GM19395 (cell line): Measurements from ENCODE around the gene ASPHD1.
"Not testable (repeated sequence)": the region's sequence is repeated elsewhere in the genome, so short reads cannot be mapped to it uniquely, and the experiment has no call there.

Experiments used
- ATAC-seq: cut with Tn5 transposase; IDR thresholded peaks from one replicate; pipeline ENCODE4 v1.9.1; 2021; ENCODE audit warnings: mild to moderate bottlenecking, moderate library complexity; ENCODE audit not compliant: unreplicated experiment

Gene ASPHD1

DNA sequence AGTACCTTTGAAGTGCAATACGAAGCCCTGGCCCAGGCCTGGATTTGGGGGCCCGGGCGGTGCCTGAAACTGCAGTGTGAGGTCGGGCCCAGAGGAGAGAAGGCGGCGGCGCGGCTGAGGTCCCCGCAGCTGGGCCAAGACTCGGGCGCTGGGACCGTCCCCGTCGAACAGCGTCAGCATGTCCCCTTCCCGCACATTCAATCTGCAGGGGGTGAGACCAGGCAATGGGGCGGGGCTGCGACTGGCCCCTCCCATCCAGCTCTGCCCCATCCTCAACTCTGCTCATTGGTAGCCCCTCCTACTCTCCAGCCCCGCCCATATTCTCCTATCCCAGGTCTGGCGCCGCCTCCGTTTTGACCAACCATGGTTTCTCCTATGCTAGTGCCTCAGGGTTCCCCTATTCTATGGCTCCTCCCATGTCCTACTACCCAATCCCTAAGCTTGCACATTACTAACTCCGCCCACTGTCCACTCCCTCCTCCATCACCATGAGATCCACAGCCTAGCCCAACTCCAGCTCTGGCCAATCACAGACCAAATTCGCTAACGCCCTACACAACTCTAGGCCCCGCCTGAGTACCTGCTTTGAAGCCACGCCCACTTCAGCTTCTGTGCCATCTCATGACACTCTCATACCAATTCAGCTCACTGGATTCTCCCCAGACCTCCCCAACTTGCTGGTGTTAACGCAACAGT, 22.9 kb upstream of the ASPHD1 start:
- ATAC-seq = no peak

GRCh38 chr16:29878172-29878571, 22.1 kb upstream of the ASPHD1 start:
- ATAC-seq = no peak

GRCh38 chr16:29881050-29881449, 19.2 kb upstream of the ASPHD1 start:
- ATAC-seq = no peak

- no peak for ATAC-seq
These were observed 16.3 kb upstream of the ASPHD1 start for GRCh38 chr16:29883987-29884386.

- ATAC-seq = not testable (repeated sequence)
These were observed 10.9 kb upstream of the ASPHD1 start for GRCh38 chr16:29889372-29889771.

- ATAC-seq = no peak
These were observed 8.5 kb upstream of the ASPHD1 start for GRCh38 chr16:29891525-29892457.

DNA sequence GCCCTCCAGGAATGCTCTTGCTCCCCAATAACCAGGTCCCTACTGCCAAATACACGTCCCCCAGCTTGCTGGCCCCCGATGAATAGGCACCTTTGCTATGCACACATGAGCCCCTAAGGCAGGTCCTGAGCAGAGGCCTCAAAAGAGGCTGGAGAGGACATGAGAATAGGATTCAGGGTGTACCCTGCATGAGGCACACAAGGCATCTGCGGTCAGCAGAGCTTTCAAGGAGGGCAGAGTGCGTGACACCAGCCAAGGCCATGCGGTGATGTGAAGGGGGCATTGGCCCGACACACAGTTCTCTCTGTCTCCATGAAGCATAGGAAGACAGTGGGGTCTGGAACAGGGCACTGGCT, 7.9 kb upstream of the ASPHD1 start:
- ATAC-seq = no peak

DNA sequence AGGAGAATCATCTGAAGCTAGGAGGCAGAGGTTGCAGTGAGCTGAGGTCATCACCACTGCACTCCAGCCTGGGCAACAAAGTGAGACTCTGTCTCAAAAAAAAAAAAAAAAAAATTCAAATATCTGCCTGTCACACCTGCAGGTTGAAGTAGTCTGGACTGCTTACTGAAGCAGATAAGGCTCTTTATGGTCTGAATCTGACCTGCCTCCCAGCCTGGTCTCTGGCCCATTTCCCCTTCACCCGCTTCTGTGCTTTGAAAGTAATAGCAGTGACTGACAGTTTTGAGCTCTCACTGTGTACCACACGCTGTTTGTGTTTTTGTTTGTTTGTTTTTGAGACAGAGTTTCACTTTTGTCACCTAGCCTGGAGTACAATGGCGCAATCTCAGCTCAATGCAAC, 6.7 kb upstream of the ASPHD1 start:
- no peak for ATAC-seq

DNA sequence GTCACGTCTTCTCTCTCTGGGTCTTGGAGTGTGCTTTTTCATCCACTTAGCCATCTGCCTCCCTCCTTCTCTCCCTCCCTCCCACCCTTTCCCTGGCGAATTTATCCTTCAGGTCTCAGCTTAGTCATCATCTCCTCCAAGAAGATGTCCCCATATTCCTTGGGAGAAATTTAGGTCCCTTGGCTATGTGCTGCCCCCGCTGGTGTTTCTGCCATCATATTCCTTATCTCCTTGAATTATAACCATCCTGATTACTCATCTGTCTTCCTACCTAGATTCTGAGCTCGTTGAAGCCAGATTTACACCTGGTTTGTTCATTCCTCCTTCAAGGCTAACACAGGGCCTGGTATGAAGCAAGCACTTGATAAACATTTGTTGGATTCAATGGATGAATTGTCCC, 5.9 kb upstream of the ASPHD1 start:
- ATAC-seq = no peak

- ATAC-seq = no peak
These were observed 3.4 kb upstream of the ASPHD1 start for GRCh38 chr16:29896841-29897240.

GRCh38 chr16:29897333-29897732, 3.0 kb upstream of the ASPHD1 start:
- no peak for ATAC-seq

GRCh38 chr16:29898135-29898803, 2.0 kb upstream of the ASPHD1 start:
- ATAC-seq = no peak

- ATAC-seq = no peak
These were observed 1.3 kb upstream of the ASPHD1 start for GRCh38 chr16:29898804-29899515.

DNA sequence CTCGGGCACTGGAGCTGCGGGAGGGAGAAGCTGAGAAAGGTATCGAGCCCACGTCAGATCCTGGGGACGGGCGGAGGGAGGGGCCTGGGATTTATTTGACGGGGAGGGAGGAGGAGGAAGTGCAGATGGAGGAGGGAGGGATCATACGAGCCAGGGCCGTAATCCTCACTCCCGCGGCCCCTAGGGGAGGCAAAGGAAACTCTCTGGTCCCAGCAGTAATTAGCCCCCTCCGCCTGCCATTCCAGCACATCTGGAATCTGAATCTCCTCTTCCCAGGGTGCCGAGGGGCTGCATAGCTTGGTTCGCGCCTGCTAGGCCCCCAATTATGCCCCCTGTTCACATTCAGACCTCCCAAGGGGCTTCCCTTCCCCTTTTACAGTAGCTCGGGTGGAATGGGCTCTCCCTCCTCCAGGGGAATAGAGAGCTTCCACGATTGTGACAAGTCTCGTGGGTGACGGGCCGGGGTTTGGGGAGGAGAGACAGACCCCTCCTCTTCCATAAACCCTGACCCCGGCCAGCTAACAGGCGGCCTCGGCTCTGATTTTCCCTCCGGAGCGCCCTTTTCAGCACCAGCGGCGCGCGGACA, 679 bp upstream of the ASPHD1 start, which contains the start of gene SEZ6L2:
Gene SEZ6L2 (minus strand): TSS at position 35 of the 586 bp plus-strand sequence. CDS start 531 bp downstream, outside the sequence.
- no peak for ATAC-seq

DNA sequence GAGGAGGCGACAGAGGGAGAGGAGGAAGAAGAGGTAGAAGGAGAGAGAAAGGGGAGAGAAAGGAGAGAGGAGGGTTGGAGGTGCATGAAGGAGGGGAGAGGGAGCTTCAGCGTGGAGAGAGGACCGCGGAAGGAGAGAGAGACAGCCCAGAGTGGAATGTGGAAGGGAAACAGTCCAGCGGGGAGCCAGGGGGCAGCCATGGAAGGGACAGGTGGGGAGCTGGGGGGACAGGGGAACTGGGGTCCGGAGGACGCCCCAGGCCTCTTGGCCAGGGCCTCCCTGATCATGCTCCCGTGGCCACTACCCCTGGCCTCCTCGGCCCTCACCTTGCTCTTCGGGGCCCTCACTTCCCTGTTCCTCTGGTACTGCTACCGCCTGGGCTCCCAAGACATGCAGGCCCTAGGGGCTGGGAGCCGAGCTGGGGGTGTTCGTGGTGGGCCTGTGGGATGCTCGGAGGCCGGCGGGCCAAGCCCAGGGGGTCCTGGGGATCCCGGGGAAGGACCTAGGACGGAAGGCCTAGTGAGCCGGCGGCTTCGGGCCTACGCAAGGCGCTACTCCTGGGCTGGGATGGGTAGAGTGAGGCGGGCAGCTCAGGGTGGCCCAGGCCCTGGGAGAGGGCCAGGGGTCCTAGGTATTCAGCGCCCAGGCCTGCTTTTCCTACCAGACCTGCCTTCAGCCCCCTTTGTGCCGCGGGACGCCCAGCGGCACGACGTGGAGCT, 759 bp downstream of the ASPHD1 start:
- ATAC-seq = no peak

DNA sequence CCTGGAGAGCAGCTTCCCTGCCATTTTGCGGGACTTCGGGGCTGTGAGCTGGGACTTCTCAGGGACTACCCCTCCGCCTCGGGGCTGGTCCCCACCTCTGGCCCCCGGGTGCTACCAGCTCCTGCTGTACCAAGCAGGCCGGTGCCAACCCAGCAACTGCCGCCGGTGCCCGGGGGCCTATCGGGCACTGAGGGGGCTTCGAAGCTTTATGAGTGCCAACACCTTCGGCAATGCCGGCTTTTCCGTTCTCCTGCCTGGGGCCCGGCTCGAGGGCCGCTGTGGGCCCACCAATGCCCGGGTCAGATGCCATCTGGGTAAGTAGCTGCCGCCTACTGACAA, 1.3 kb downstream of the ASPHD1 start:
- ATAC-seq = no peak

GRCh38 chr16:29903590-29903989, 3.3 kb downstream of the ASPHD1 start:
- ATAC-seq = no peak

DNA sequence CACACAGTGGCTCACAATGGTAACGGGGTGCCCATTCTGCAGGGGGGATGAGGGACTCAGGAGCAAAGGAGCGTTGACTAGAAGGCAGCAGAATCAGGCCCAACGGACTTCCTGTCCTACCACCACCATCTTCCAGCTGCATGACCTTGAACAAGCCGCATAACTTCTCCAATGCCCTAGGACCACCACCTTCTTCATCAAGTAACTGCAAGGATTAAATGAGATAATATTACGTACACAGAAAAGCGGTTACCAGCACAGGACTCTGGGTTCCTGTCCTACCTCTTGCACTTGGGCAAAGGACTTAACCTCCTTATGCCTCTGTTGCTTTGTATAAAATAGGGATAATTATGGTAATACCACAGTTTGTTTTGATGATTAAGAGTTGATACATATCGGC, 4.7 kb downstream of the ASPHD1 start:
- ATAC-seq = no peak

DNA sequence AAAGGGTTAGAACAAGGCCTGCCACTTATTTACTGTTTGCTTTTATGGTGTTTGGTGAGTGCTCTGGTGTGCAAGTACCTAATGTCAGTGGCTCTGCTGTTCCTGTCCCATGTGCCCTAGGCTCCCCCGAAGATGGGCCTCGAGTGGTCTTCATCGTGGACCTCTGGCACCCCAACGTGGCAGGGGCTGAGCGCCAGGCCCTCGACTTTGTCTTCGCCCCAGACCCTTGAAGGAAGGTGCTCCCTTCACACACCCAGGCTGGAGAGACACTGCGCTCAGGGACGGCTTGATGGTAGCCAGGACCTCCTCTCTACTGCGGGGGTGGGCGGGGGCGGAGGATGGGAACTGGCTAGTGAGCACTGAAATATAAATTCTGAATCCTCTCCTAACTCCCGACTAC, 5.4 kb downstream of the ASPHD1 start:
- no peak for ATAC-seq
